Progenitor cell of endocrine pancreas (in vitro differentiated cells): Measurements from ENCODE around the gene KCNK1. TPM values are rescaled to one million over a fixed set of nuclear protein-coding genes. Genes with fewer than 3 reads are reported as not detected.

Experiments
- DNase-seq: peaks from one replicate; pipeline ENCODE4 v3.0.0; 2021; ENCODE audit warnings: low spot score; ENCODE audit not compliant: unreplicated experiment
- H3K27ac Mint-ChIP-seq: 2 replicates; pipeline ENCODE4 v1.8.0; 2021; ENCODE audit warnings: mild to moderate bottlenecking, moderate library complexity, mixed read lengths
- H3K27me3 Mint-ChIP-seq: 2 replicates; pipeline ENCODE4 v1.8.0; 2021; ENCODE audit warnings: mixed read lengths
- H3K36me3 Mint-ChIP-seq: 2 replicates; pipeline ENCODE4 v1.8.0; 2022; ENCODE audit warnings: mixed read lengths; ENCODE audit not compliant: insufficient read depth
- H3K4me1 Mint-ChIP-seq: 2 replicates; pipeline ENCODE4 v1.8.0; 2021; ENCODE audit warnings: low read depth, mixed read lengths
- H3K4me3 Mint-ChIP-seq: 2 replicates; pipeline ENCODE4 v1.8.0; 2021; ENCODE audit warnings: low read depth, mild to moderate bottlenecking, moderate library complexity, mixed read lengths
- H3K9me3 Mint-ChIP-seq: 2 replicates; pipeline ENCODE4 v1.8.0; 2021; ENCODE audit warnings: low read depth, mixed read lengths
- CTCF ChIP-seq: fragments of 200-600 bp; sonication (generic); IDR thresholded peaks from one replicate; pipeline ENCODE4 v1.5.0; 2021; ENCODE audit warnings: antibody characterized with exemption, mild to moderate bottlenecking; ENCODE audit not compliant: unreplicated experiment
- total RNA-seq: library from RNA; stranded (reverse); gene quantifications from 2 replicates; pipeline ENCODE4 v1.2.1, GENCODE V29; 2021

KCNK1 gene
- total RNA-seq, 1 donor from 2014 or later = 9.7 TPM

- no peak for TF ChIP-seq CTCF
- Mint-ChIP-seq H3K36me3 (no peaks in the 10 kb centered on the region), H3K27ac (no peak overlapping the region), H3K27me3 (peaks cover 13% of the 10 kb centered on the region), H3K9me3 (peaks cover 9% of the 10 kb centered on the region), H3K4me1 (no peaks in the 10 kb centered on the region), H3K4me3 (no peak overlapping the region)
- DNase-seq = no peak
Observed at GRCh38 chr1:233584931-233585330, 29.0 kb upstream of the KCNK1 start.

GRCh38 chr1:233586301-233586700 is 27.6 kb upstream of the KCNK1 start:
- no peak for TF ChIP-seq CTCF
- peaks cover 3% of the 10 kb centered on the region for H3K9me3 Mint-ChIP-seq
- no peak overlapping the region for H3K4me3 Mint-ChIP-seq
- DNase-seq = no peak
- H3K27ac Mint-ChIP-seq = no peak overlapping the region
- H3K27me3 Mint-ChIP-seq = peaks cover 13% of the 10 kb centered on the region
- no peaks in the 10 kb centered on the region for H3K36me3 Mint-ChIP-seq
- H3K4me1 Mint-ChIP-seq = no peaks in the 10 kb centered on the region

- Mint-ChIP-seq H3K4me3 (no peak overlapping the region), H3K27me3 (peaks cover 13% of the 10 kb centered on the region), H3K36me3 (no peaks in the 10 kb centered on the region), H3K9me3 (peaks cover 3% of the 10 kb centered on the region), H3K27ac (no peak overlapping the region), H3K4me1 (no peaks in the 10 kb centered on the region)
- no peak for DNase-seq
- no peak for TF ChIP-seq CTCF
Observed at GRCh38 chr1:233587196-233587595, 26.7 kb upstream of the KCNK1 start.

GRCh38 chr1:233587958-233588799 is 25.7 kb upstream of the KCNK1 start:
- TF ChIP-seq CTCF = no peak
- H3K4me1 Mint-ChIP-seq = no peaks in the 10 kb centered on the region
- peaks cover 13% of the 10 kb centered on the region for H3K27me3 Mint-ChIP-seq
- DNase-seq = no peak
- no peak overlapping the region for H3K4me3 Mint-ChIP-seq
- peaks cover 3% of the 10 kb centered on the region for H3K9me3 Mint-ChIP-seq
- no peaks in the 10 kb centered on the region for H3K36me3 Mint-ChIP-seq
- no peak overlapping the region for H3K27ac Mint-ChIP-seq

GRCh38 chr1:233597489-233597901 is 16.4 kb upstream of the KCNK1 start:
- no peak for TF ChIP-seq CTCF
- Mint-ChIP-seq H3K9me3 (no peaks in the 10 kb centered on the region), H3K36me3 (no peaks in the 10 kb centered on the region), H3K4me3 (no peak overlapping the region), H3K27ac (no peak overlapping the region), H3K27me3 (peaks cover 9% of the 10 kb centered on the region), H3K4me1 (peaks cover 6% of the 10 kb centered on the region)
- no peak for DNase-seq
